OCI-LY3 (cell line): ENCODE results near the gene OPCML.

Experiments used
- EZH2phosphoT487 ChIP-seq: fragments of 200-600 bp; shearing (Covaris generic); IDR thresholded peaks from 2 replicates; pipeline ENCODE4 v1.6.1; 2018; ENCODE audit warnings: antibody characterized with exemption, mixed run types, low read depth
- TF ChIP-seq, protein P1 (sequence below): fragments of 200-600, 300-600 bp; sonication (generic); IDR thresholded peaks from 2 replicates; pipeline ENCODE4 v1.5.1; 2014; ENCODE audit warnings: antibody characterized with exemption, low read length, low read depth

- TF ChIP-seq, protein P1, sequence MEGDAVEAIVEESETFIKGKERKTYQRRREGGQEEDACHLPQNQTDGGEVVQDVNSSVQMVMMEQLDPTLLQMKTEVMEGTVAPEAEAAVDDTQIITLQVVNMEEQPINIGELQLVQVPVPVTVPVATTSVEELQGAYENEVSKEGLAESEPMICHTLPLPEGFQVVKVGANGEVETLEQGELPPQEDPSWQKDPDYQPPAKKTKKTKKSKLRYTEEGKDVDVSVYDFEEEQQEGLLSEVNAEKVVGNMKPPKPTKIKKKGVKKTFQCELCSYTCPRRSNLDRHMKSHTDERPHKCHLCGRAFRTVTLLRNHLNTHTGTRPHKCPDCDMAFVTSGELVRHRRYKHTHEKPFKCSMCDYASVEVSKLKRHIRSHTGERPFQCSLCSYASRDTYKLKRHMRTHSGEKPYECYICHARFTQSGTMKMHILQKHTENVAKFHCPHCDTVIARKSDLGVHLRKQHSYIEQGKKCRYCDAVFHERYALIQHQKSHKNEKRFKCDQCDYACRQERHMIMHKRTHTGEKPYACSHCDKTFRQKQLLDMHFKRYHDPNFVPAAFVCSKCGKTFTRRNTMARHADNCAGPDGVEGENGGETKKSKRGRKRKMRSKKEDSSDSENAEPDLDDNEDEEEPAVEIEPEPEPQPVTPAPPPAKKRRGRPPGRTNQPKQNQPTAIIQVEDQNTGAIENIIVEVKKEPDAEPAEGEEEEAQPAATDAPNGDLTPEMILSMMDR, result no peak
- no peak for TF ChIP-seq EZH2phosphoT487
These were observed 1074.9 kb downstream of the OPCML start for GRCh38 chr11:132457445-132457844.
